Muscle of leg (tissue), 11 donors: ENCODE data around the gene AMER3. TPM values are rescaled to one million over a fixed set of nuclear protein-coding genes. Genes with fewer than 3 reads are reported as not detected.

Experiments
- DNase-seq: peaks from one replicate; pipeline ENCODE4 v3.0.0; 2013
- H3K27ac ChIP-seq: one replicate; pipeline ENCODE4 v1.5.1; 2013; ENCODE audit warnings: mild to moderate bottlenecking, low read length, control low read depth
- H3K27me3 ChIP-seq: one replicate; pipeline ENCODE4 v1.6.1; 2013; ENCODE audit warnings: low read length; ENCODE audit not compliant: control insufficient read depth, insufficient read depth
- H3K36me3 ChIP-seq: one replicate; pipeline ENCODE4 v1.6.1; 2013; ENCODE audit warnings: low read length; ENCODE audit not compliant: control insufficient read depth, insufficient read depth
- H3K4me1 ChIP-seq: one replicate; pipeline ENCODE4 v1.6.1; 2013; ENCODE audit warnings: low read length; ENCODE audit not compliant: control insufficient read depth, insufficient read depth
- H3K4me3 ChIP-seq: one replicate; pipeline ENCODE4 v1.5.1; 2013; ENCODE audit warnings: low read length, control low read depth
- H3K9me3 ChIP-seq: replicated peaks from 2 replicates; pipeline ENCODE4 v1.6.1; 2013; ENCODE audit warnings: low read depth, low read length; ENCODE audit not compliant: control insufficient read depth
- WGBS: methylation state at CpG from one replicate; pipeline ENCODE4 v1.1.5; 2013; ENCODE audit warnings: missing lambda C conversion rate; ENCODE audit not compliant: insufficient coverage; 5-methylcytosine and 5-hydroxymethylcytosine counted together
- polyA plus RNA-seq, 8 donors: library from polyadenylated mRNA; unstranded; fragments of 120-200 nt; gene quantifications; one replicate each; pipeline versions ENCODE4 v1.2.1 to v1.2.3, GENCODE V29; 2013; ENCODE audit warnings: inconsistent platforms in 1 of 8, low replicate concordance in 1 of 8; ENCODE audit not compliant: insufficient read length in 8 of 8, insufficient read depth in 1 of 8
- total RNA-seq: library from RNA; stranded (reverse); fragments of 120-200 nt; gene quantifications from one replicate; pipeline ENCODE4 v1.2.4, GENCODE V29; 2013

Gene AMER3
- total and polyA plus RNA-seq, 9 donors = 0.04 to 0.09 TPM; not detected in 7

DNA sequence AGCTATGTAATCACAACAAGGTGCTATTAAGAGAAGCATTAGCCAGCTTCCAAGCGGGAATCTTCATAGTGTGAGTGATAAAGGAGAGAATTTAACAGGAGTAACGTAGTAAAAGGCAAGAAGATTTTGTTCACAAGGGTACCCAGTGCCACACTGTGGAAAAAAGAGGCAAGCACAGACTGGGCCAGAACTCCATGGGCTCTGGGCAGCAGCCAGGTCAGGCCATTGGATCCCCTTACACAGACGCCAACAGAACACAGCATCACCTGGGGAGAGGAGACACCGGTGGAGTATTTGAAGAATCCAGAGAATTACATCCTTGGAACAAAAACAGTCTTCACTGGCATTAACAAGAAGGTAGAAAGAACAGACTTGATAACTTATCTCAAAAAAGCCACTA, 21.2 kb downstream of the AMER3 start:
- WGBS = 0% methylated on average over 1 of the region's 4 CpGs
- H3K27me3 ChIP-seq = no peaks in the 10 kb centered on the region
- no peak overlapping the region for H3K27ac ChIP-seq
- no peaks in the 10 kb centered on the region for H3K36me3 ChIP-seq
- no peak for DNase-seq
- no peaks in the 10 kb centered on the region for H3K4me1 ChIP-seq
- no peak overlapping the region for H3K4me3 ChIP-seq
- H3K9me3 ChIP-seq = no peaks in the 10 kb centered on the region

- Histone ChIP-seq H3K27me3 (no peaks in the 10 kb centered on the region), H3K9me3 (no peaks in the 10 kb centered on the region), H3K4me3 (no peak overlapping the region), H3K36me3 (no peaks in the 10 kb centered on the region), H3K4me1 (no peaks in the 10 kb centered on the region), H3K27ac (no peak overlapping the region)
- no CpG with 5 or more reads among the region's 9 CpGs for WGBS
- no peak for DNase-seq
Measured at GRCh38 chr2:130778781-130779180, 23.4 kb downstream of the AMER3 start.

DNA sequence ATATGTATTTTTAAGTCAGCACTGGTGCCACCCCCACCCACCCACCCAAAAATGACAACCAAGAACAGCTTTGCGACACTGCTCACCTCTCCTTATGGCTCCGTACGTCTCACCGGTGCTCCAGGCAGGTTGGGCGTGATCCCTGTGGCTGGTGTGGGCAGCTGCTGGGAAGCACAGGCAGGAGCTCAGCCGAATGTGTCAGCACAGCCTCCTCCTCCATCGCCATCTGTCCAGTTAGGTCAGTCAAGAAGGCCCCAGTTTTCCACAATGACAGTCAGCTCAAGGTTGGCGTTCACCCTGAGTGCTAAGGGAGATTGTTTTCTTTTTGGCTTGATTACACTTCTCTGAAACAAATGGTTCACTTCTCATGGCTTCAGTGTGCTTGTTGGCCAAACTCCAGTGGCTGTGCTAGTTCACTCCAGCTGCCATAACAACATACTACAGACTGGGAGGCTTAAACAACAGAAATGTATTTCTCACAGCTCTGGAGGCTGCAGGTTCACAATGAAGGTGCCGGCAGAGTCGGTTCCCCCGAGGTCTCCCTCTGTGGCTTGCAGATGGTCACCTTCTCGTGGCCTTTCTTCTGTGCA, 30.2 kb downstream of the AMER3 start:
- Histone ChIP-seq H3K9me3 (no peaks in the 10 kb centered on the region), H3K27ac (no peak overlapping the region), H3K36me3 (no peaks in the 10 kb centered on the region), H3K4me3 (no peak overlapping the region), H3K4me1 (no peaks in the 10 kb centered on the region), H3K27me3 (peaks cover 5% of the 10 kb centered on the region)
- WGBS = 90% methylated on average over 6 of the region's 12 CpGs
- DNase-seq = no peak

- no peak overlapping the region for H3K27ac ChIP-seq
- DNase-seq = no peak
- no peaks in the 10 kb centered on the region for H3K4me1 ChIP-seq
- H3K4me3 ChIP-seq = no peak overlapping the region
- WGBS = 88% methylated on average over 1 of the region's 6 CpGs
- H3K36me3 ChIP-seq = no peaks in the 10 kb centered on the region
- H3K27me3 ChIP-seq = peaks cover 5% of the 10 kb centered on the region
- H3K9me3 ChIP-seq = no peaks in the 10 kb centered on the region
Measured at GRCh38 chr2:130786076-130786475, 30.7 kb downstream of the AMER3 start.

DNA sequence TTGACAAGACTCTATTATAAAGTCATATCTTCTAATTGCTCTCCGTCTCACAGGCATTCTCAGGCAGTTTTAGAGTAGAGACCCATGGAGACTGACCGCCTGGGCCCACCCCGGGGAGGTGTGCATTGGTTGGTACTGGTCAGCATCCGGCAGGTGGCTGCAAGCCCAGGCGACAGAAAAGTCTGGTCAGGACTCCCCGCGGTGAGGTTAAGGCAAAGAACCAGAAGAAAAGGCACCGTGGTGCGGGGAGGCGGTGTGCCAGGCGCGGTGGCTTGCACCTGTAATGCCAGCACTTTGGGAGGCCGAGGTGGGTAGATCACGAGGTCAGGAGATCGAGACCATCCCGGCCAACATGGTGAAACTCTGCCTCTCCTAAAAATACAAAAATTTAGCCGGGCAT, 32.5 kb downstream of the AMER3 start:
- H3K27me3 ChIP-seq = peaks cover 5% of the 10 kb centered on the region
- H3K4me3 ChIP-seq = no peak overlapping the region
- no peaks in the 10 kb centered on the region for H3K36me3 ChIP-seq
- no peak for DNase-seq
- H3K27ac ChIP-seq = no peak overlapping the region
- no peaks in the 10 kb centered on the region for H3K9me3 ChIP-seq
- 81% methylated on average over 16 of the region's 17 CpGs for WGBS
- no peaks in the 10 kb centered on the region for H3K4me1 ChIP-seq

DNA sequence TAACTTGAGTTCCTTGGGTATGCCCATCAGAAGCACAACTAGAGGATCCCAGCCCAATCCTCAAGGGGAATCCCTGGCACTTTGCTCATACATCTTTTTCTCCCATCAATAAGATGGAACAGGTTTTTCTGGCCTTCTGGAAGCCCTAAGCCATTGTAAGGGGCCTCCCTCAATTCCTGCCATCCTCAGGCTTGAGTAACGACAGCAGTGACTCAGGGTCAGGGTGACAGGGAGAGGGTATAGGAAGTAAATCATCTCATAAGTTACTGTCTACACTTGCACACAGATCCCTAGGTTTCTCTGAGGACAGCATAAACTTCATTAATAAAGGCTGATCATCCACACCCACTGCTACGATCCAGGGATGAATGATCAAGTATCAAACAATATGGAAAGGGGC, 35.0 kb downstream of the AMER3 start:
- DNase-seq = no peak
- no peaks in the 10 kb centered on the region for H3K4me1 ChIP-seq
- no peaks in the 10 kb centered on the region for H3K36me3 ChIP-seq
- H3K9me3 ChIP-seq = no peaks in the 10 kb centered on the region
- no peak overlapping the region for H3K4me3 ChIP-seq
- H3K27me3 ChIP-seq = peaks cover 5% of the 10 kb centered on the region
- H3K27ac ChIP-seq = no peak overlapping the region
- no CpG with 5 or more reads among the region's 2 CpGs for WGBS

- Histone ChIP-seq H3K36me3 (no peaks in the 10 kb centered on the region), H3K4me3 (no peak overlapping the region), H3K27ac (no peak overlapping the region), H3K9me3 (no peaks in the 10 kb centered on the region), H3K27me3 (peaks cover 2% of the 10 kb centered on the region), H3K4me1 (no peaks in the 10 kb centered on the region)
- DNase-seq = no peak
- 82% methylated on average over 8 of the region's 9 CpGs for WGBS
Measured at GRCh38 chr2:130790804-130791616, 35.7 kb downstream of the AMER3 start.

DNA sequence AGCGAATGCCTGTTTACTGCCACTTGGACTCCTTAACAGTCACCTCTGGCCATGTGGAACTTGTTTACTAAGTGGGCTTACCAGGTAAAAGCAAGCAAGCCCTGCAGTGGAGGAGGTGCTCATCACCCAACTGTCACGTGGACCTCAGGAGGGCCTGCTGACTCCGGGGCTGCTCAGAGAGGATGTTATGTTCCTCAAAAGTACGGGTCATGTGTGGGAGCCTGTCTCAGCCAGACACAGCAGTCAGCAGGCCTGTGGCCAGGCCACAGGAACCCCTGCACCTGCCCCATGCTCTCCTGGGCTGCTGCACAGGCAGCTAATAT, 36.2 kb downstream of the AMER3 start:
- Histone ChIP-seq H3K9me3 (no peaks in the 10 kb centered on the region), H3K27me3 (peaks cover 2% of the 10 kb centered on the region), H3K36me3 (no peaks in the 10 kb centered on the region), H3K4me3 (no peak overlapping the region), H3K4me1 (no peaks in the 10 kb centered on the region), H3K27ac (no peak overlapping the region)
- DNase-seq = no peak
- WGBS = 33% methylated on average over 3 of the region's 4 CpGs

- no peaks in the 10 kb centered on the region for H3K36me3 ChIP-seq
- peaks cover 7% of the 10 kb centered on the region for H3K4me1 ChIP-seq
- WGBS = 29% methylated on average over 2 of the region's 2 CpGs
- no peak for DNase-seq
- H3K27me3 ChIP-seq = peaks cover 11% of the 10 kb centered on the region
- H3K27ac ChIP-seq = no peak overlapping the region
- H3K9me3 ChIP-seq = no peaks in the 10 kb centered on the region
- H3K4me3 ChIP-seq = no peak overlapping the region
Measured at GRCh38 chr2:130795431-130795830, 40.1 kb downstream of the AMER3 start.

GRCh38 chr2:130796290-130796689, 41.0 kb downstream of the AMER3 start:
- Histone ChIP-seq H3K4me3 (no peak overlapping the region), H3K27me3 (peaks cover 11% of the 10 kb centered on the region), H3K36me3 (no peaks in the 10 kb centered on the region), H3K4me1 (peaks cover 7% of the 10 kb centered on the region), H3K27ac (no peak overlapping the region), H3K9me3 (no peaks in the 10 kb centered on the region)
- no peak for DNase-seq
- 29% methylated on average over 2 of the region's 3 CpGs for WGBS
